AG10803 (cell line): Measurements from ENCODE around the gene HSPA12B.

Experiments used
- DNase-seq: peaks from one replicate; pipeline ENCODE4 v3.0.0; 2010; ENCODE audit warnings: low read depth
- H3K4me3 ChIP-seq: 2 replicates; pipeline ENCODE4 v1.5.1; 2011; ENCODE audit warnings: mild to moderate bottlenecking, low read length, control low read depth
- CTCF ChIP-seq: conservative IDR thresholded peaks from 2 replicates; pipeline ENCODE4 v1.5.1; 2011; ENCODE audit warnings: mild to moderate bottlenecking, low read length, control low read depth, inconsistent platforms

Gene HSPA12B

GRCh38 chr20:3744037-3744436 lies 11.6 kb downstream of the HSPA12B start:
- no peak for TF ChIP-seq CTCF
- DNase-seq: no peak
- no peak overlapping the region for H3K4me3 ChIP-seq

GRCh38 chr20:3744806-3745685 lies 12.6 kb downstream of the HSPA12B start:
- TF ChIP-seq CTCF: no peak
- no peak overlapping the region for H3K4me3 ChIP-seq

GRCh38 chr20:3745686-3746173 lies 13.2 kb downstream of the HSPA12B start:
- H3K4me3 ChIP-seq: no peak overlapping the region
- DNase-seq: no peak
- no peak for TF ChIP-seq CTCF

More at GRCh38 chr20:3744806-3745685, 12.6 kb downstream of the HSPA12B start:
- DNase-seq: no peak

DNA sequence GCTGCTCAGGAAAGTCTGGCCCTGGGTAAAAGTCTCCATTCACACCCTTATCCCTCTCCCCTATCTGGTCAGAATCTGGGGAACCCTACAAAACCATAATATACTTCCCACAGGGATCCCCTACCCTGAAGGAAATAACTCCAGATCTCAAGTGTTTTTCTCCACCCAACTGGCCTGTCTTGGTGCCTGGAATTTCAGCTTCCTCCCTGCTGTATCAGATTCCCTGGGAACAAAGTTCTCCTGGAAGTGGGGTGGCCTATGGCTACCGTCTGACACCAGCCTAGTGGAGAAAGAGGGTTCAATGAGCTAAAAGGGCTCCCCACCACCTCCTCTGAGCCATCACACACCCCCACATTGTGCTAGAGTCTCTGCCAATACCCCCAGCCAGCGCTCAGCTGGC lies 15.0 kb downstream of the HSPA12B start:
- TF ChIP-seq CTCF: no peak
- H3K4me3 ChIP-seq: no peak overlapping the region
- DNase-seq: no peak

DNA sequence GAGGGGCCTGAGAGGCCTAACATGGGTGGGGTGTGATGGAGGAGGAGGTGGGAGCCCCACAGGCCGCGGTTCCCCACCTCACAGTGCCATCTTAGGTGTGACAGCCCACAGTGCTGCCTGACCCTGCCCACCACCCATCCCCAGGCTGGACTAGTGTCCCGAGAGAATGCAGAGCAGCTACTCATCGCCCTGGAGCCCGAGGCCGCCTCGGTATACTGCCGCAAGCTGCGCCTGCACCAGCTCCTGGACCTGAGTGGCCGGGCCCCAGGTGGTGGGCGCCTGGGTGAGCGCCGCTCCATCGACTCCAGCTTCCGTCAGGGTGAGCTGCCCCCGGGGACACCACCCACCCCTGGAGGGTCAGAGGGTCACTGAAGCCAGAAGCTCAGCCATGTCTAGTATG lies 15.6 kb downstream of the HSPA12B start:
- TF ChIP-seq CTCF: no peak
- no peak for DNase-seq
- no peak overlapping the region for H3K4me3 ChIP-seq

DNA sequence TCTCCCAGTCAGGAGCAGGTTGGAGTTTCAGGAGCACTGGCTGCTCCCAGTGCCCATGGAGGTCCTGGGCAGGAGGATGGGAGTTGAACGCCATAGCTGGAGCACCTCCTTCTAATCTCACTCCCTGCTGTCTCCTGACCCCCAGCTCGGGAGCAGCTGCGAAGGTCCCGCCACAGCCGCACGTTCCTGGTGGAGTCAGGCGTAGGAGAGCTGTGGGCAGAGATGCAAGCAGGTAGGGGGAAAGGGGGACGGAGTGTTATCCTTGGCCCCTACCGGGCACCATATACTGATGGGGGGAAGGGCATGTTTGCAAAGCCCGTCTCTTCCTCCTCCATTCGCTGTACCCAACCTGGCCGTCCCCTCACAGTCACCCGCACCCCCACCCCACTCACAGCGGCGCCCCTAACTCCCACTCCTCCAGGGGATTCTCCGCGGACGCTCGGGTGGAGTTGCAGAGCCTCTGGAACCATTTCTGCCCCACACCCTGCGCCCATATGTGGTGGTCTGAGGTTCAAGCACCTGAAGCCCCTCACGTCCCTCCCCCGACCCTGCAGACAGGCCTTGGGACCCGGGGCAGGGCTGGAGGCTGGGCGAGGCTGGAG lies 16.7 kb downstream of the HSPA12B start:
- no peak for DNase-seq
- no peak overlapping the region for H3K4me3 ChIP-seq
- TF ChIP-seq CTCF: no peak
